ENCODE data around the gene SASH1.

The SASH1 gene

DNA sequence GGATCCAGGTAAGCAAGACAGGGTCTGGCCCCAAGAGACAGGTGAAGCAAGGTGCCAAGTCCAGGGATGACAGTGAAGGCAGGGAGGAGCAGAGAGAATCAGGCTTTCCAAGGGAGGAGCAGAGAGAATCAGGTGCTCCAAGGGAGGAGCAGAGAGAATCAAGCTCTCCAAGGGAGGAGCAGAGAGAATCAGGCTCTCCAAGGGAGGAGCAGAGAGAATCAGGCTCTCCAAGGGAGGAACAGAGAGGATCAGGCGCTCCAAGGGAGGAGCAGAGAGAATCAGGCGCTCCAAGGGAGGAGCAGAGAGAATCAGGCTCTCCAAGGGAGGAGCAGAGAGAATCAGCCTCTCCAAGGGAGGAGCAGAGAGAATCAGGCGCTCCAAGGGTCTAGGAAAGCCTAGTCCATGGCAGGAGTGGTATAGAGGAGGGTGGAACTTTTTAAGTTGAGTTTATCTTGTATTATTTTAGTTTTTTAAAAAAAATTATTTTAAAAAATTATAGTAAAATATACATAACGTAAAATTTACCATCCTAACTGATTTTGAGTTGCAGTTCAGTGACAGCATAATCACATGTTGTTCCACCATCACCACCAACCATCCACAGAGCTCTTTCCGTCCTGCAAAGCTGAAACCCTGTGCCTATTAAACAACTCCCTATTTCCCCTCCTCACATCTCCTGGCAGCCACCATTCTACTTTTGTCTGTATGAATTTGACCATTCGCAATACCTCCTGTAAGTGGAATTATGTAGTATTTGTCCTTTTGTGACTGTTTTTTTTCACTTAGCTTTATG is 64.1 kb downstream of the SASH1 start:
- no peak for DNase-seq (ENCODE audit: low read depth)
- no peak overlapping the region for H3K4me3 ChIP-seq (ENCODE audit: low read depth, low read length)
- TF ChIP-seq, protein P1, sequence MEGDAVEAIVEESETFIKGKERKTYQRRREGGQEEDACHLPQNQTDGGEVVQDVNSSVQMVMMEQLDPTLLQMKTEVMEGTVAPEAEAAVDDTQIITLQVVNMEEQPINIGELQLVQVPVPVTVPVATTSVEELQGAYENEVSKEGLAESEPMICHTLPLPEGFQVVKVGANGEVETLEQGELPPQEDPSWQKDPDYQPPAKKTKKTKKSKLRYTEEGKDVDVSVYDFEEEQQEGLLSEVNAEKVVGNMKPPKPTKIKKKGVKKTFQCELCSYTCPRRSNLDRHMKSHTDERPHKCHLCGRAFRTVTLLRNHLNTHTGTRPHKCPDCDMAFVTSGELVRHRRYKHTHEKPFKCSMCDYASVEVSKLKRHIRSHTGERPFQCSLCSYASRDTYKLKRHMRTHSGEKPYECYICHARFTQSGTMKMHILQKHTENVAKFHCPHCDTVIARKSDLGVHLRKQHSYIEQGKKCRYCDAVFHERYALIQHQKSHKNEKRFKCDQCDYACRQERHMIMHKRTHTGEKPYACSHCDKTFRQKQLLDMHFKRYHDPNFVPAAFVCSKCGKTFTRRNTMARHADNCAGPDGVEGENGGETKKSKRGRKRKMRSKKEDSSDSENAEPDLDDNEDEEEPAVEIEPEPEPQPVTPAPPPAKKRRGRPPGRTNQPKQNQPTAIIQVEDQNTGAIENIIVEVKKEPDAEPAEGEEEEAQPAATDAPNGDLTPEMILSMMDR (IDR thresholded peaks at IDR 0.05; ENCODE audit: low read depth, low read length, missing control alignments), result no peak

DNA sequence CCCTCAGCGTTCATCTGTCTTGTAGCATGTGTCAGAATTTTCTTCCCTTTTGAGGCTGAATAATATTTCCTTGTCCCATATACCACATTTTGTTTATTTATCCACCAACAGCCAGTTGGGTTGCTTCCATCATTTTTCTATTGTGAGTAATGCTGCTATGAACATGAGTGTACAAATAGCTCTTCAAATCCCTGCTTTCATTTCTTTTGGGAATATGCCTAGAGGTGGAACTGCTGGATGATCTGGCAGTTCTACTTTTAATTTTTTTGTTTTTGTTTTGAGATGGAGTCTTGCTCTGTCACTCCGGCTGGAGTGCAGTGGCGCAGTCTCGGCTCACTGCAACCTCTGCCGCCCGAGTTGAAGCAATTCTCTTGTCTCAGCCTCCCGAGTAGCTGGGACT is 64.7 kb downstream of the SASH1 start:
- no peak for DNase-seq (ENCODE audit: low read depth)
- TF ChIP-seq, protein P1 (IDR thresholded peaks at IDR 0.05; ENCODE audit: low read depth, low read length, missing control alignments), result no peak
- H3K4me3 ChIP-seq (ENCODE audit: low read depth, low read length), result no peak overlapping the region

DNA sequence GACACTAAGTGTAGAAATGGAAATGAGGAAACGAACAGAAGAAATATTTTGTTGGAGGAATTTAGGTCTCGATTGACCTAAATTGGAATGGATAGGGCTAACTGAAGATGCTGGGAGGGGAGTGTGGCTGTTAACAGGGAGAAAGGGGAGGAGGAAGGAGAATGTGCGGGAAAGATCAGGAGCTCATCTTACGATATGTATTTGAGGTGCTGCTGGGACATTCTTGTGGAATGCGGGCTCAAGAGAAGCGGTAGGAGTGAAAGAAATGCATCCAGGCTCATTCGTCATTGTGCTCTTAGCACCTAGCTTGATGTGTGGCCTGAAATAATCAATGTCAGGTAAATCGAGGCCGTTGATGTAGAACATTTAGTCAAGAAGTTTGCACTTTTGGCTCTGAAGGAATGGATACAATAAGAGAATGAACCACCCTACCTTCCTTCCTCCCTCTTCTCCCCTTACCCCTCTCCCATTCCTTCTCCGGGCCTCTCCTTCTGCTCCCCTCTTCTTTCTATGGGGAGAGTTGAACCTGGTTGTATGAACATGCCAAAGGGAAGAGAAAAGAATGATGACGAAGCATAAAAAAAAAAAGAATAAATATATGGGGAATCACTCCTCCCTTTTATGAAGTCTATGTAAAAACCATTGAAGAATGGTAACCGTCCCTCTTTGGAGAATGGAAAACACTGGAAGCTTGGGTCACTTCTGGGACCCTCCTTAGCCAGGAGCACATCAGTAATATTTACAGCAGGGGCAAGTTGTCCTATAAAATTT is 70.9 kb downstream of the SASH1 start:
- TF ChIP-seq, protein P1 (IDR thresholded peaks at IDR 0.05; ENCODE audit: low read depth, low read length, missing control alignments), result no peak
- DNase-seq (ENCODE audit: low read depth), result no peak
- no peak overlapping the region for H3K4me3 ChIP-seq (ENCODE audit: low read depth, low read length)

DNA sequence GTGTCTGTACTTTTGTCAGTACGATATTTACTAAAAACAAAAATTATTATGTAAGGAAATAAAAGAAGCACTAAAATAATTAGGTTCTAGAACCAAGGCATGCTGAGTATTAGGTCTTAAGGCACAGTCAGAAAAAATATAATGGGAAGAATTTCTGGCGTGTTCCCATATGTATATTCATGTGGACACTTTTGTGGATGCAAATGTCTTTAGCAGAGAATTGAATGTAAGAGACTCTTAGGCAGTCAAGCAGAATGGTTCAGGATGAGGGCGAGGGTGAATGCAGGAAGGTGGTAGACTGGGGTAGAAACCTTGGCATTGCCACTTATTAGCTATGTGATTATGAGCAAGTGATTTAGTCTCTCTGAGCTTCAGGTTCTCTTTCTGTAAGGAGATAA is 71.5 kb downstream of the SASH1 start:
- no peak overlapping the region for H3K4me3 ChIP-seq (ENCODE audit: low read depth, low read length)
- TF ChIP-seq, protein P1 (IDR thresholded peaks at IDR 0.05; ENCODE audit: low read depth, low read length, missing control alignments), result no peak
- DNase-seq (ENCODE audit: low read depth), result no peak

DNA sequence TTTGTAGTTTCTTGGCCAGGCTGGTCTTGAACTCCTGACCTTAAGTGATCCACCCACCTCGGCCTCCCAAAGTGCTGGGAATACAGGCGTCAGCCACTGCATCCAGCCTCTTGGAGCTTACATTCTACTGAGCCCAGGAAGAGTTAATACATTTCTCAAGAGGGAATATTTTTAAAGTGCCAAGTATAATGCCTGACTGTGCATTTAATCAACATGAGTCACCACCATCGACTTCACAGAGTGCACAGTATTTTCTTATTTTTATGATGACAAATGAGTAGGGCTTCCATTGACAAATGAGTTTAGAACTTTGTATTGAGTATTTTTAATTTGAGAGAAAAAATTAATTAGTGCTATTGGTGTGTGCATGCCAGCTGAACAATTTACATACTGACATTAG is 72.2 kb downstream of the SASH1 start:
- no peak for DNase-seq (ENCODE audit: low read depth)
- TF ChIP-seq, protein P1 (IDR thresholded peaks at IDR 0.05; ENCODE audit: low read depth, low read length, missing control alignments), result no peak
- no peak overlapping the region for H3K4me3 ChIP-seq (ENCODE audit: low read depth, low read length)

DNA sequence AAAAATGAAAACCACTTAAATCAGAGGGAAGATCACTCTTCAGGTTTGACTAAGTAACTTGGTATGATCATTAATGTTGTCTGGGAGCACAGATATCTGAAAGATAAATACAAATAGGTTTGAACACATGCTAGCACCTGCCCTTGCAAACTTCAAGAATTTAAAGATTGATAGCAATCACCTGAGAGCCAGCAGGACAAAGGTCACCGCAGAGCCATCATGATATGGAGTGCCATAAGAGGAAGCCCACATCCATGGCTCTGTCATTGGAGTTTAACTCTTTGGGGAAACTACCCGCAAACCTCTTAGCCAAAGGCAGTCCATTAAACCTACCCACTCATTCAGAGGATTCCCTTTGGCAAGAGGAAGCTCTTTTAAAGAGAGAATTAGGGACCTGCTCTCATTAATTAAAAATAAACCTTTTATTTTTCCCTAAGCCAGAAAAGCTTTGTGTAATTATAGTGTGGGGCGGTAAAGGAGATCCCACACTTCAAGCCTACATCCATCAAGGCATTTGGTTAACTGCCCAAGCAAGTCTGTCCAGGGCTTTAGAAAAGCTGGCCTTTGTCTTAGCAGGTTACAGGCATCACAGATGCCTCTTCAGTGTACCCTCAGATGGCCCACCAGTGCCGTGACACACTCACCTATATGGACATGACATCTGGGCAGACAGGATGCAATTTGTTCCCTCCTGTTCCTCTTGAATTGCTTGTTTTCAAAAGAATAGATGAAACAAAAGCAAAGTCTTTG is 73.0 kb downstream of the SASH1 start:
- TF ChIP-seq, protein P1 (IDR thresholded peaks at IDR 0.05; ENCODE audit: low read depth, low read length, missing control alignments), result no peak
- DNase-seq (ENCODE audit: low read depth), result no peak
- H3K4me3 ChIP-seq (ENCODE audit: low read depth, low read length), result no peak overlapping the region
